ENCODE data around the gene SYT8. TPM values are rescaled to one million over a fixed set of nuclear protein-coding genes. Genes with fewer than 3 reads are reported as not detected.

The SYT8 gene
- total and polyA plus RNA-seq, 2 donors from 2014 or later = 1.2 to 1.7 TPM

- DNase-seq (peak in 1 of 5 donors; percentile 66), FAIRE-seq (no peak)
- peaks cover 3 to 12% (median 4%) of the 10 kb centered on the region in 3 donors for H3K4me1 ChIP-seq (ENCODE audit: control insufficient read depth in 2 of 3, insufficient read depth in 2 of 3, low read depth in 1 of 3, low read length in 3 of 3)
- peaks cover 2% of the 10 kb centered on the region for H3K27me3 ChIP-seq (ENCODE audit: control insufficient read depth, insufficient read depth, low read length)
- H3K9me3 ChIP-seq (ENCODE audit: control insufficient read depth in 2 of 3, insufficient read depth in 1 of 3, low read length in 3 of 3) = no peaks in the 10 kb centered on the region
- no peaks in the 10 kb centered on the region for H3K36me3 ChIP-seq (ENCODE audit: control insufficient read depth in 2 of 3, insufficient read depth in 3 of 3, low read length in 3 of 3)
- no peak overlapping the region for H3K9ac ChIP-seq (ENCODE audit: low read length in 3 of 3)
- intact Hi-C loops (cut with DNase I) = no loop called here
- no peak for TF ChIP-seq CTCF (IDR thresholded peaks at IDR 0.05; ENCODE audit: borderline replicate concordance, extremely low read depth, insufficient read depth)
- H3K4me3 ChIP-seq (ENCODE audit: low read length in 3 of 3) = no peak overlapping the region
- H3K27ac ChIP-seq (ENCODE audit: low read depth in 2 of 2, low read length in 2 of 2) = no peak overlapping the region
Observed at GRCh38 chr11:1848640-1849430, 14.0 kb downstream of the SYT8 start.

DNA sequence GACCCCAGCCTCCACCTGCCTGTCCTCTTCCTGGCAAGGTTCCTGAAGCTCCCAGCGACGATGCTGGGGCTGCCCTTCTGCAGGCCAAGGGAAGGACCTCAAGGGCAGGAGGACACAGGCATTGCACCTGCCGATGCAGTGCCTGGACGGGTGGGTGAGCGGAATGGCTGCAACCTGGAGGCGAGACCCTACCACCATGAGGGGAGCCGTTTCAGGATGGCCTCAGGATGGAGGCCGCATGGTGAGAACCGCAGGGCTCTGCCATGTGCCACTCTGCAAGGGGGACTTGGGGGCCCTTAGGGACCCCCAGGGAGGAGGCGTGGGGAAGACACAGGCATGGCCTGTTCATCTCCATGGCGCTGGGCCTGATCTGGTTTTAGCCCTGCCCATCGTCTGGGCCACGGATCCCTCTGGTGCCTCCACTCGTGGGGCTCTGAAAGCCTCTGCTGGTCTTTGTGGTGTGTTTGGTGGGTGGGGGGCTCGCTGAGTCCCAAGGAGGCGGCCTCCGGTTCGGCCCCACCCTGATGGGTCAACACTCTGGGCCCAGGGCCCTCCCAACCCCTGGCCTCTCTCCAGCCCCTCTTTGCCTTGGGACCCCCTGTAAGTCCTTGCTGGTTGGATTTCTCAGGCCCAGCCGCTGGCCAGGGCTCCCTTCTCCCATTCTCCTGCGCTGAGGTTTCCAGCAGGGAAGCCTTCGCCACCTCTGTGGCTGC, 16.8 kb downstream of the SYT8 start:
- H3K36me3 ChIP-seq (ENCODE audit: control insufficient read depth in 2 of 3, insufficient read depth in 3 of 3, low read length in 3 of 3) = no peaks in the 10 kb centered on the region

DNA sequence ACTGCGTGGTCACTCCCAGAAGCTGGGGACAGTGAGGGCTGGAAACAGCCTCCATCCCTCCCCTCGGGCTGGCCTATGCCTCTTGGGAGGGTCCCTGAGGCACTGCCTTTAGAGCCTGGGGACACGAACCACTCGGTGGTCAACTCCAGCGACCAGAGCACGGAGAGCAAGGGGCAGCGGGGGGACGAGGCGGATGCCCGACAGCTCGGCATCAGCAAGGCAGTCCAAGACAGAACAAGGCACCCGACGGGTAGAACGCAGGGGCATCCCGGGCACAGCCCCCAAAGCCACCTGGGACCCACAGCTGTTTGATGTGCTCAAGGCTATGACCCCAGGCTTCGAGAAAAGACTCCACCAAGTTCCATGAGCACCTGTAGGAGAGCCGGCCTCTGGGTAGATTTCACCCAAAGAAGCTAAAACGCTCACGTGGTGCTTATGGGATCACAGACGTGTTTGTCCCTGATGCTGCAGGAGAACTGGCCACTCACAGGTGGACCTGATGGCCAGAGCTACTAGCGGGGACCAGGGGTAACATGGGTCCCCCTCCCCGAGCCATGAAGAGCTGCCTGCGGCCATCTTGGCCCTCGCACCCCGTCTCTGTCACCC, 17.6 kb downstream of the SYT8 start:
- TF ChIP-seq CTCF (IDR thresholded peaks at IDR 0.05; ENCODE audit: borderline replicate concordance, extremely low read depth, insufficient read depth) = no peak
- Histone ChIP-seq H3K36me3 (ENCODE audit: control insufficient read depth in 2 of 3, insufficient read depth in 3 of 3, low read length in 3 of 3) (no peaks in the 10 kb centered on the region), H3K27ac (ENCODE audit: low read depth in 2 of 2, low read length in 2 of 2) (no peak overlapping the region), H3K9ac (ENCODE audit: low read length in 3 of 3) (no peak overlapping the region), H3K9me3 (ENCODE audit: control insufficient read depth in 2 of 3, insufficient read depth in 1 of 3, low read length in 3 of 3) (no peaks in the 10 kb centered on the region), H3K4me1 (ENCODE audit: control insufficient read depth in 2 of 3, insufficient read depth in 2 of 3, low read depth in 1 of 3, low read length in 3 of 3) (peaks cover 0 to 2% (median 0%) of the 10 kb centered on the region in 3 donors), H3K4me3 (ENCODE audit: low read length in 3 of 3) (no peak overlapping the region), H3K27me3 (ENCODE audit: control insufficient read depth, insufficient read depth, low read length) (no peaks in the 10 kb centered on the region)
- DNase-seq (peak in 1 of 5 donors; percentile 72), FAIRE-seq (no peak)
- intact Hi-C loops (cut with DNase I) = no loop called here

More for the DNA sequence above, 16.8 kb downstream of the SYT8 start:
- H3K9ac ChIP-seq (ENCODE audit: low read length in 3 of 3) = no peak overlapping the region
- H3K9me3 ChIP-seq (ENCODE audit: control insufficient read depth in 2 of 3, insufficient read depth in 1 of 3, low read length in 3 of 3) = no peaks in the 10 kb centered on the region
- intact Hi-C loops (cut with DNase I) = no loop called here
- peaks cover 0 to 2% (median 0%) of the 10 kb centered on the region in 3 donors for H3K4me1 ChIP-seq (ENCODE audit: control insufficient read depth in 2 of 3, insufficient read depth in 2 of 3, low read depth in 1 of 3, low read length in 3 of 3)
- no peak for TF ChIP-seq CTCF (IDR thresholded peaks at IDR 0.05; ENCODE audit: borderline replicate concordance, extremely low read depth, insufficient read depth)
- DNase-seq (peak in 1 of 5 donors; percentile 69), FAIRE-seq (no peak)
- no peak overlapping the region for H3K27ac ChIP-seq (ENCODE audit: low read depth in 2 of 2, low read length in 2 of 2)
- no peaks in the 10 kb centered on the region for H3K27me3 ChIP-seq (ENCODE audit: control insufficient read depth, insufficient read depth, low read length)
- H3K4me3 ChIP-seq (ENCODE audit: low read length in 3 of 3) = no peak overlapping the region
